ENCODE measurements around the gene CCDC200. TPM values are rescaled to one million over a fixed set of nuclear protein-coding genes. Genes with fewer than 3 reads are reported as not detected.
A peak's percentile ranks its signal among the peaks of the same experiment; 100 is the strongest.
"Not testable (repeated sequence)": the region's sequence is repeated elsewhere in the genome, so short reads cannot be mapped to it uniquely, and the experiment has no call there.

Gene CCDC200
- polyA plus RNA-seq, 2 of the 4 experiments (the other 2 are of a cell fraction) = not detected

DNA sequence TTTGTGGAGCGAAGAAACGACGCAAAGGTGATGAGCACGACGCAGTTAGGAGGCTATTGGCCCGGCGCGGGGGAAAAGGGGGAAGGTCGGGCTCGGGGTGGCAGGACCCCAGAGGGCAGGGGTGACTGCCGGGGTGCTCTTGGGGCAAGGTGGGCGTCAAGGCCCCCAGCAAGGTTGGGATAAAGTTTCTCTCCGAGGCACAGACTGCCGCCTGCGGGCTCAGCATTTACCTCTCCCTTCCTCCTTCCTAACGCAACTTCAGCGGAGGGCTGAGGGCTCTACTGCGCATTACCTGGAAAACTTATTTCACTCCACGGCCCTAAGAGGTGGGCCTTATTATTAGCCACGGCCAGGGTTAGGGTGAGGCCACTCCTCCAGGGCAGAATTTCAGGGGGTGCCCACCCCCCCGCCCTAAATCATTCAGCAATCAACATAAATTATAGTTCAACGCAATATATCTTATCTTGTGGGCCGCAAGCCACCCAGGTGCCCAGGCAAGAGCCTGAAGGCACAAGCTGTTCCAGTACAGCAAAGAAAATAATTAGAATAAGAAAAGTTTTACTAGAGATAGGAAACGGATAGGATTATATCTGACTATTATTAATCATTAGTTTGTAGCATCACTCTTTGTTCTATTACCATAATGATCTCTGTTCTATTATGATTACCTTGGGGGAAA is 3.7 kb upstream of the CCDC200 start:
- Histone ChIP-seq H3K4me3 (0 out of 3 replicates have a peak overlapping the region, but pooled peaks have one; percentile 10), H3K27ac (peak overlapping the region; percentile 3 to 22; a peak in 3 of 6 replicates), H3K4me2 (peak overlapping the region; percentile 3)
- DNase-seq (ENCODE audit: low read depth in 1 of 2, low spot score in 1 of 2); ATAC-seq; H3K4me1 ChIP-seq; CTCF ChIA-PET; H3K9me3 ChIP-seq; FAIRE-seq; POLR2A ChIA-PET: not testable (repeated sequence)
- TF ChIP-seq, protein P1, sequence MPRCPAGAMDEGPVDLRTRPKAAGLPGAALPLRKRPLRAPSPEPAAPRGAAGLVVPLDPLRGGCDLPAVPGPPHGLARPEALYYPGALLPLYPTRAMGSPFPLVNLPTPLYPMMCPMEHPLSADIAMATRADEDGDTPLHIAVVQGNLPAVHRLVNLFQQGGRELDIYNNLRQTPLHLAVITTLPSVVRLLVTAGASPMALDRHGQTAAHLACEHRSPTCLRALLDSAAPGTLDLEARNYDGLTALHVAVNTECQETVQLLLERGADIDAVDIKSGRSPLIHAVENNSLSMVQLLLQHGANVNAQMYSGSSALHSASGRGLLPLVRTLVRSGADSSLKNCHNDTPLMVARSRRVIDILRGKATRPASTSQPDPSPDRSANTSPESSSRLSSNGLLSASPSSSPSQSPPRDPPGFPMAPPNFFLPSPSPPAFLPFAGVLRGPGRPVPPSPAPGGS (IDR thresholded peaks at IDR 0.05) = 0 out of 3 replicates have a peak, but pooled peaks have one; percentile 17
- WGBS (ENCODE audit: missing lambda C conversion rate) = 90% methylated on average over 22 of the region's 24 CpGs

DNA sequence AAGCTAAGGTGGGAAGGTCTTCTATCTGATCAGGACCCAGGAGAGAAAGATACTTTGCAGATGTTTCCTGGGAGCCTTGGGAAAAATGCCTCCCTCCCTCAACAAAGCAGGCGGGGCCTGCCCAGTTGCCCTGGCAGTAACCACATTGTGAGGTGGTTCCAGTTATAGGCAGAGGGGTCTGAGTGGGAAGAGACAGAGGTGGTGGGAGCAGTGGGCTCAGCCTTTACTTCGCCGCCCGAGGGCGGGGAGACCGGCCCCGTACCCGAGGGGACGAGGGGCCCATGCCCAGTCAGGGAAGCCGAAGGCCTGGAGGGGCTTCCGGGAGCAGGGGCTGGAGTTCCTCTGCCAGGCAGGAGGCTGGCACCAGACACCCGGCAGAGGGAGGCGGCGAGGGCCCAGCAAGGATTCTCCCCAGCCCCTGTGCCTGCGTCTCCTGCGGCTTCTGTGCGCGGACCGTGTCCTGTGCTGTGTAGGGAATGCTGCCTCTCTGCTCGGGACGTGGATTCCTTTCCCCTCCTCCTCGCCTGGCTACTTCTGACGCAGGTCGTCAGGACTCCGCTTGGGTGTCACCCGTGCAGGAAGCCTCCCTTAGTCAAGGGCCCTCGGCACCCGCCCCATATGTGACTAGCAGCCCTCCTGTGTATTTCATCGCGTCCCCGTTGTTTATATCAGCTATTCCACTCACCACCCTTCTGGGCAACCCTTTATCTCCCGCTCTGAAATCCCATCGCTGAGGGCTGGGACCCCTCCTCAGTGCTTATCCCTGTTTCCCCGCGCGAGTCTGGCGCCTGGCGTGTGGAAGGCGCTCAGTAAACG is 3.0 kb upstream of the CCDC200 start:
- peak overlapping the region; percentile 3 for H3K4me2 ChIP-seq
- DNase-seq (ENCODE audit: low read depth in 1 of 2, low spot score in 1 of 2); H3K9me3 ChIP-seq; FAIRE-seq; CTCF ChIA-PET; POLR2A ChIA-PET; H3K4me1 ChIP-seq: not testable (repeated sequence)
- 0 out of 3 replicates have a peak overlapping the region, but pooled peaks have one; percentile 10 for H3K4me3 ChIP-seq
- ATAC-seq = peak; percentile 71 to 78; a peak in 5 of 6 replicates
- peak overlapping the region; percentile 3 to 22; a peak in 3 of 6 replicates for H3K27ac ChIP-seq
- whole genome bisulfite sequencing (ENCODE audit: missing lambda C conversion rate) = 81% methylated on average over 32 of the region's 40 CpGs

DNA sequence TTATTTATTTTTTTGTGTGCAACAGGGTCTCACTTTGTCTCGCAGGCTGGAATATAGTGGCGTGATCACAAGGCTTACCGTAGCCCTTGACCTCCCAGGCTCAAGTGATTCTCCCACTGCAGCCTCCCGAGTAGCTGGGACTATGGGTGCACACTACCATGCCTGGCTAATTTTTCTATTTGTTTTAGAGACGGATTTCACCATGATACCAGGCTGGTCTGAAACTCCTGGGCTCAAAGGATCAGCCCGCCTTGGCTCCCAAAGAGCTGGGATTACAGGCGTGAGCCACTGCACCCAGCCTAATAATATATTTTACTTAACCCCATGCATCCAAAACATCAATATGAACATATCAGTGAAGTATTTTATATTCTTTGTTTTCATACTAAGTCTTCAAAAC is 2.0 kb downstream of the CCDC200 start:
- FAIRE-seq (no peak), ATAC-seq (no peak), DNase-seq (ENCODE audit: low read depth in 1 of 2, low spot score in 1 of 2) (no peak)
- WGBS (ENCODE audit: missing lambda C conversion rate) = 92% methylated on average over 7 of the region's 7 CpGs
- no peaks in the 10 kb centered on the region for H3K4me1 ChIP-seq
- POLR2A ChIA-PET = interaction anchor here (1.4 to 3.4 kb wide), 2 partner anchors 15 to 89 kb away, joined by 3 to 30 read pairs; partner anchors contain the start of gene TMEM106A
- no peak overlapping the region for H3K27ac ChIP-seq
- H3K4me3 ChIP-seq = no peak overlapping the region
- CTCF ChIA-PET = interaction anchor here (1.0 to 2.3 kb wide), 4 partner anchors 9 to 84 kb away, joined by 3 to 13 read pairs (median 4); no protein-coding TSS in a partner anchor
- H3K9me3 ChIP-seq = no peaks in the 10 kb centered on the region
- no peak overlapping the region for H3K4me2 ChIP-seq
- no peak for TF ChIP-seq RCOR1 (IDR thresholded peaks at IDR 0.05; ENCODE audit: low read depth, low read length)
- TF ChIP-seq, protein P2, sequence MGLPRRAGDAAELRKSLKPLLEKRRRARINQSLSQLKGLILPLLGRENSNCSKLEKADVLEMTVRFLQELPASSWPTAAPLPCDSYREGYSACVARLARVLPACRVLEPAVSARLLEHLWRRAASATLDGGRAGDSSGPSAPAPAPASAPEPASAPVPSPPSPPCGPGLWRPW (IDR thresholded peaks at IDR 0.05) = no peak
- TF ChIP-seq, protein P3, sequence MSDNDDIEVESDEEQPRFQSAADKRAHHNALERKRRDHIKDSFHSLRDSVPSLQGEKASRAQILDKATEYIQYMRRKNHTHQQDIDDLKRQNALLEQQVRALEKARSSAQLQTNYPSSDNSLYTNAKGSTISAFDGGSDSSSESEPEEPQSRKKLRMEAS (IDR thresholded peaks at IDR 0.05) = no peak
- no peak for TF ChIP-seq RAD21 (conservative IDR thresholded peaks at IDR 0.05 in 1 of 2, IDR thresholded peaks at IDR 0.05 in 1 of 2)

DNA sequence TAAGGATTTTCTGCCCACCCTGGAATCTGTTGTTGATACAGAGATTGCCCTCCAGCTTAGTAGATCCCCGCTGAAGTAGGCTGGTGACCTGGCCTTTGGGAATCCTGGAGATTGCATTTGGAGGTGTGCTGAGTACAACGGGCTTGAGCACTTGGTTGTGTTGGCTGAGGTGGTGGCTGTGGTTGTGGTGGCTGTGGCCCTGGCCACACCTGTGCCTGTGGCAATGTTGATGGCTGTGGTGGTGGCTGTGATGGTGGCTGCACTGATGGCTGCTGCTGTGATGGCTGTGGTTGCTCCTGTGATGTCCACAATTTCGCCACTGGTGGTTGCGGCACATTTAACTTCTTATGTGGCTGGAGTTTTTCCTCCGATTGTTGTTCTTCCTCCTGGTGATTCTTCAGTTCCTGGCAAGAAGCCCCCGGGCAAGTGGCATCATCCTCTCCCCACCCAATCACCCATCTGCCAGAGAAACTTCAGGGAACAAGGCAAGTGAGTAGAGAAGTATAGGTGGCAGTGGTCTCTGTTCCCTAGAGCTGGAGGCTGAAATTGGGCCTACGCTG is 4.2 kb downstream of the CCDC200 start:
- POLR2A ChIA-PET = interaction anchor here (3.4 kb wide), 1 partner anchor 92 kb away, joined by 30 read pairs; no protein-coding TSS in a partner anchor
- Histone ChIP-seq H3K9me3 (no peaks in the 10 kb centered on the region), H3K4me3 (no peak overlapping the region), H3K4me2 (no peak overlapping the region), H3K4me1 (no peaks in the 10 kb centered on the region), H3K27ac (no peak overlapping the region)
- WGBS (ENCODE audit: missing lambda C conversion rate) = 85% methylated on average over 7 of the region's 7 CpGs
- CTCF ChIA-PET = interaction anchor here (1.0 to 2.0 kb wide), 4 partner anchors 8 to 33 kb away, joined by 3 to 6 read pairs (median 3); partner anchors contain the start of gene TMEM106A
- no peak for FAIRE-seq
- DNase-seq (ENCODE audit: low read depth in 1 of 2, low spot score in 1 of 2) = no peak
- no peak for ATAC-seq
- TF ChIP-seq, protein P3 (IDR thresholded peaks at IDR 0.05) = no peak
- no peak for TF ChIP-seq HEYL (CRISPR knock-in tag; IDR thresholded peaks at IDR 0.05)
- TF ChIP-seq EHMT2 (IDR thresholded peaks at IDR 0.05; ENCODE audit: low read depth) = no peak
- TF ChIP-seq, protein P4, sequence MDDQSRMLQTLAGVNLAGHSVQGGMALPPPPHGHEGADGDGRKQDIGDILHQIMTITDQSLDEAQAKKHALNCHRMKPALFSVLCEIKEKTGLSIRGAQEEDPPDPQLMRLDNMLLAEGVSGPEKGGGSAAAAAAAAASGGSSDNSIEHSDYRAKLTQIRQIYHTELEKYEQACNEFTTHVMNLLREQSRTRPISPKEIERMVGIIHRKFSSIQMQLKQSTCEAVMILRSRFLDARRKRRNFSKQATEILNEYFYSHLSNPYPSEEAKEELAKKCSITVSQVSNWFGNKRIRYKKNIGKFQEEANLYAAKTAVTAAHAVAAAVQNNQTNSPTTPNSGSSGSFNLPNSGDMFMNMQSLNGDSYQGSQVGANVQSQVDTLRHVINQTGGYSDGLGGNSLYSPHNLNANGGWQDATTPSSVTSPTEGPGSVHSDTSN (IDR thresholded peaks at IDR 0.05) = no peak
- no peak for TF ChIP-seq TP53 (CRISPR knock-in tag; IDR thresholded peaks at IDR 0.05)
- TF ChIP-seq RNF2 (IDR thresholded peaks at IDR 0.05; ENCODE audit: borderline replicate concordance, low read depth) = no peak
- TF ChIP-seq, protein P5, sequence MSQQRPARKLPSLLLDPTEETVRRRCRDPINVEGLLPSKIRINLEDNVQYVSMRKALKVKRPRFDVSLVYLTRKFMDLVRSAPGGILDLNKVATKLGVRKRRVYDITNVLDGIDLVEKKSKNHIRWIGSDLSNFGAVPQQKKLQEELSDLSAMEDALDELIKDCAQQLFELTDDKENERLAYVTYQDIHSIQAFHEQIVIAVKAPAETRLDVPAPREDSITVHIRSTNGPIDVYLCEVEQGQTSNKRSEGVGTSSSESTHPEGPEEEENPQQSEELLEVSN (IDR thresholded peaks at IDR 0.05; ENCODE audit: borderline replicate concordance, low read depth) = no peak

All from A549 (cell line).